Ishikawa (cell line): Measurements from ENCODE around the gene SUPT7L.

Source experiments
- CEBPB ChIP-seq: IDR thresholded peaks from 2 replicates; pipeline ENCODE4 v1.6.1; 2012
- CREB1 ChIP-seq: IDR thresholded peaks from 2 replicates; pipeline ENCODE4 v1.6.1; 2012; ENCODE audit warnings: low read depth
- EGR1 ChIP-seq: IDR thresholded peaks from 2 replicates; pipeline ENCODE4 v1.6.1; 2012
- EP300 ChIP-seq: IDR thresholded peaks from 2 replicates; pipeline ENCODE4 v1.6.1; 2012; ENCODE audit warnings: borderline replicate concordance
- FOXM1 ChIP-seq: IDR thresholded peaks from 2 replicates; pipeline ENCODE4 v1.6.1; 2012; ENCODE audit warnings: low read depth, borderline replicate concordance
- NFIC ChIP-seq: IDR thresholded peaks from 2 replicates; pipeline ENCODE4 v1.6.1; 2012
- RAD21 ChIP-seq: IDR thresholded peaks from 2 replicates; pipeline ENCODE4 v1.6.1; 2012; ENCODE audit warnings: low read depth
- TAF1 ChIP-seq: IDR thresholded peaks from 2 replicates; pipeline ENCODE4 v1.6.1; 2012; ENCODE audit warnings: low read depth, mild to moderate bottlenecking
- TCF12 ChIP-seq: IDR thresholded peaks from 2 replicates; pipeline ENCODE4 v1.6.1; 2012; ENCODE audit warnings: low read depth
- TF ChIP-seq, protein P1 (sequence below): IDR thresholded peaks from 2 replicates; pipeline ENCODE4 v1.6.1; 2012; ENCODE audit warnings: low read depth, mild to moderate bottlenecking
- TF ChIP-seq, protein P2 (sequence below): IDR thresholded peaks from 2 replicates; pipeline ENCODE4 v1.6.1; 2012
- TF ChIP-seq, protein P3 (sequence below): IDR thresholded peaks from 2 replicates; pipeline ENCODE4 v1.6.1; 2012

DNA sequence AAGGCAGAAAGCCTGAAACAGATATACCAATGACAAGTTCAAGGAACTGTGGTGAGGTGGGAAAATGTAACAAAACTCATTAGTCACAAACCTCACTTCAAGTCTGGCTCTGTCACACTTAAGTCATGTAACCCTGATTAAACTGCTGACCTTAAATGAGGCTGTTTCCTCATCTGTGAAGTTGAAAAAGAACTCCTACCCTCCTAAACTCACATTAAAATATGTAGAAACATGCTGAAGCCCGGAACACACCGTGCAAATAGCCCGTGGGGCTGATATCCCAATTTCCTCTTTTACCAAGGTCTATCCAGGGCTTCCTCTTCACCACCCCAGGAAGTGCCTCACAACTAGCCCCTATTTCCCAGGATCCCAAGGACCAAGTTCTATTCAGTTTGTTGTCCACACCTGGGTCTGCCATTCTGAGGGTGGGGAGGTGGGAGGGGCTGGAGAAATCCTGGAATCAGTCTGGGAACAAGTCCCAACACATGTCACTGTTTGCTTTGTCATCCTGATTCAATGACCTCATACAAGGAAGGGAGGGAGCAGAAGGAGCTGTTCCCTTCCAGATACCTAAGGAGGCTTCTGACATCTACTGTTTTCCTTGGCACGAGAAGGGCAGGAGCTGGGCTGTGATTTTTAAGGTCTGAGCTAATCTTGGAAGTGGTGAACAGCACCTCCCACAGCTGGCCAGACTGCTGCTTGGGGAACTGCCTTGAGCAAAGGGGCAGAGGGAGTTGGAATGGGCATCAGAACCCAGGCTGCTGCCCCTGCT, 42.6 kb upstream of the SUPT7L start:
- TF ChIP-seq, protein P1, sequence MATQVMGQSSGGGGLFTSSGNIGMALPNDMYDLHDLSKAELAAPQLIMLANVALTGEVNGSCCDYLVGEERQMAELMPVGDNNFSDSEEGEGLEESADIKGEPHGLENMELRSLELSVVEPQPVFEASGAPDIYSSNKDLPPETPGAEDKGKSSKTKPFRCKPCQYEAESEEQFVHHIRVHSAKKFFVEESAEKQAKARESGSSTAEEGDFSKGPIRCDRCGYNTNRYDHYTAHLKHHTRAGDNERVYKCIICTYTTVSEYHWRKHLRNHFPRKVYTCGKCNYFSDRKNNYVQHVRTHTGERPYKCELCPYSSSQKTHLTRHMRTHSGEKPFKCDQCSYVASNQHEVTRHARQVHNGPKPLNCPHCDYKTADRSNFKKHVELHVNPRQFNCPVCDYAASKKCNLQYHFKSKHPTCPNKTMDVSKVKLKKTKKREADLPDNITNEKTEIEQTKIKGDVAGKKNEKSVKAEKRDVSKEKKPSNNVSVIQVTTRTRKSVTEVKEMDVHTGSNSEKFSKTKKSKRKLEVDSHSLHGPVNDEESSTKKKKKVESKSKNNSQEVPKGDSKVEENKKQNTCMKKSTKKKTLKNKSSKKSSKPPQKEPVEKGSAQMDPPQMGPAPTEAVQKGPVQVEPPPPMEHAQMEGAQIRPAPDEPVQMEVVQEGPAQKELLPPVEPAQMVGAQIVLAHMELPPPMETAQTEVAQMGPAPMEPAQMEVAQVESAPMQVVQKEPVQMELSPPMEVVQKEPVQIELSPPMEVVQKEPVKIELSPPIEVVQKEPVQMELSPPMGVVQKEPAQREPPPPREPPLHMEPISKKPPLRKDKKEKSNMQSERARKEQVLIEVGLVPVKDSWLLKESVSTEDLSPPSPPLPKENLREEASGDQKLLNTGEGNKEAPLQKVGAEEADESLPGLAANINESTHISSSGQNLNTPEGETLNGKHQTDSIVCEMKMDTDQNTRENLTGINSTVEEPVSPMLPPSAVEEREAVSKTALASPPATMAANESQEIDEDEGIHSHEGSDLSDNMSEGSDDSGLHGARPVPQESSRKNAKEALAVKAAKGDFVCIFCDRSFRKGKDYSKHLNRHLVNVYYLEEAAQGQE = no peak
- TF ChIP-seq EP300 (no peak), TAF1 (no peak), NFIC (peak; percentile 55), RAD21 (0 out of 2 replicates have a peak, but pooled peaks have one; percentile 2), FOXM1 (no peak), CEBPB (no peak), EGR1 (no peak), TCF12 (no peak), CREB1 (no peak)
- TF ChIP-seq, protein P2, sequence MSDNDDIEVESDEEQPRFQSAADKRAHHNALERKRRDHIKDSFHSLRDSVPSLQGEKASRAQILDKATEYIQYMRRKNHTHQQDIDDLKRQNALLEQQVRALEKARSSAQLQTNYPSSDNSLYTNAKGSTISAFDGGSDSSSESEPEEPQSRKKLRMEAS = no peak
- TF ChIP-seq, protein P3, sequence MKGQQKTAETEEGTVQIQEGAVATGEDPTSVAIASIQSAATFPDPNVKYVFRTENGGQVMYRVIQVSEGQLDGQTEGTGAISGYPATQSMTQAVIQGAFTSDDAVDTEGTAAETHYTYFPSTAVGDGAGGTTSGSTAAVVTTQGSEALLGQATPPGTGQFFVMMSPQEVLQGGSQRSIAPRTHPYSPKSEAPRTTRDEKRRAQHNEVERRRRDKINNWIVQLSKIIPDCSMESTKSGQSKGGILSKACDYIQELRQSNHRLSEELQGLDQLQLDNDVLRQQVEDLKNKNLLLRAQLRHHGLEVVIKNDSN = no peak
